Endodermal cell (in vitro differentiated cells): Measurements from ENCODE around the gene RASSF7. TPM values are rescaled to one million over a fixed set of nuclear protein-coding genes. Genes with fewer than 3 reads are reported as not detected.

Experiments used
- DNase-seq: peaks from one replicate; pipeline ENCODE4 v3.0.0-alpha.2; 2017
- H3K27ac ChIP-seq: 2 replicates; pipeline ENCODE4 v1.5.1; 2013; ENCODE audit warnings: mild to moderate bottlenecking, low read depth, low read length, moderate library complexity
- H3K27me3 ChIP-seq: 2 replicates; pipeline ENCODE4 v1.6.1; 2013; ENCODE audit warnings: mild to moderate bottlenecking, low read length, moderate library complexity; ENCODE audit not compliant: insufficient read depth, control insufficient read depth, poor library complexity, severe bottlenecking
- H3K36me3 ChIP-seq: 2 replicates; pipeline ENCODE4 v1.7.0; 2013; ENCODE audit warnings: mild to moderate bottlenecking, low read length, moderate library complexity; ENCODE audit not compliant: control insufficient read depth, insufficient read depth
- H3K4me1 ChIP-seq: one replicate; pipeline ENCODE4 v1.7.0; 2013; ENCODE audit warnings: low read length; ENCODE audit not compliant: control insufficient read depth, insufficient read depth
- H3K4me3 ChIP-seq: 2 replicates; pipeline ENCODE4 v1.5.1; 2013; ENCODE audit warnings: mild to moderate bottlenecking, low read length, moderate library complexity
- H3K9ac ChIP-seq: 2 replicates; pipeline ENCODE4 v1.6.1; 2013; ENCODE audit warnings: mild to moderate bottlenecking, low read length, moderate library complexity; ENCODE audit not compliant: poor library complexity, severe bottlenecking; ENCODE audit errors: extremely low read depth
- H3K9me3 ChIP-seq: 2 replicates; pipeline ENCODE4 v1.6.1; 2013; ENCODE audit warnings: mild to moderate bottlenecking, low read length, moderate library complexity; ENCODE audit not compliant: control insufficient read depth
- H3K27ac Mint-ChIP-seq: 2 replicates; pipeline ENCODE4 v1.8.0; 2020; ENCODE audit warnings: mixed read lengths
- H3K27me3 Mint-ChIP-seq: 2 replicates; pipeline ENCODE4 v1.8.0; 2021; ENCODE audit warnings: mild to moderate bottlenecking, mixed read lengths; ENCODE audit not compliant: insufficient read depth
- H3K36me3 Mint-ChIP-seq: 2 replicates; pipeline ENCODE4 v1.8.0; 2020; ENCODE audit warnings: low read depth, mixed read lengths
- H3K4me1 Mint-ChIP-seq: 2 replicates; pipeline ENCODE4 v1.8.0; 2020; ENCODE audit warnings: mixed read lengths
- H3K4me3 Mint-ChIP-seq: 2 replicates; pipeline ENCODE4 v1.8.0; 2020; ENCODE audit warnings: mild to moderate bottlenecking, moderate library complexity, mixed read lengths
- H3K9me3 Mint-ChIP-seq: 2 replicates; pipeline ENCODE4 v1.8.0; 2020; ENCODE audit warnings: mild to moderate bottlenecking, mixed read lengths
- CTCF ChIP-seq: fragments of 200-600 bp; sonication (generic); conservative IDR thresholded peaks from 2 replicates; pipeline ENCODE4 v1.5.0; 2021; ENCODE audit warnings: antibody characterized with exemption, mild to moderate bottlenecking
- WGBS, 2 experiments: methylation state at CpG; one replicate each; pipeline versions ENCODE4 v1.1.5 to v1.1.7; 2013; ENCODE audit warnings: missing lambda C conversion rate in 2 of 2, mixed read lengths in 1 of 2; ENCODE audit not compliant: insufficient coverage in 1 of 2, insufficient read length in 1 of 2; 5-methylcytosine and 5-hydroxymethylcytosine counted together
- total RNA-seq, 2 donors: library from RNA; stranded (reverse); fragmentation: NEBNext Ultra II Directional in 1 of 2; extraction: Animal tissue kit (Norgen Biotek cat#: 25700) in 1 of 2; gene quantifications; 2 replicates in 1 of 2; 3 replicates in 1 of 2; pipeline ENCODE4 v1.2.1, GENCODE V29; 2021

RASSF7 gene
- total RNA-seq, 2 donors from 2014 or later = 34.2 to 36.3 TPM

- Mint-ChIP-seq H3K27ac (no peak overlapping the region), H3K4me1 (no peaks in the 10 kb centered on the region)
Measured at GRCh38 chr11:518463-519202, 42.1 kb upstream of the RASSF7 start.

GRCh38 chr11:520428-521176 lies 40.2 kb upstream of the RASSF7 start:
- Mint-ChIP-seq H3K27me3 (peaks cover 4% of the 10 kb centered on the region), H3K4me1 (no peaks in the 10 kb centered on the region), H3K4me3 (no peak overlapping the region), H3K27ac (no peak overlapping the region), H3K36me3 (peaks cover 16% of the 10 kb centered on the region), H3K9me3 (peaks cover 40% of the 10 kb centered on the region)
- no peak for DNase-seq
- WGBS, 2 experiments = 92 to 96% methylated on average over 35 to 39 of the region's 39 CpGs
- no peak overlapping the region for H3K4me3 ChIP-seq
- H3K9ac ChIP-seq = no peak overlapping the region
- peak; percentile 52 for TF ChIP-seq CTCF
- H3K27ac ChIP-seq = no peak overlapping the region
- H3K9me3 ChIP-seq = peaks cover 15% of the 10 kb centered on the region
- H3K4me1 ChIP-seq = no peaks in the 10 kb centered on the region
- H3K36me3 ChIP-seq = no peaks in the 10 kb centered on the region
- H3K27me3 ChIP-seq = no peaks in the 10 kb centered on the region

More at GRCh38 chr11:518463-519202, 42.1 kb upstream of the RASSF7 start:
- Histone ChIP-seq H3K9me3 (peaks cover 15% of the 10 kb centered on the region), H3K9ac (no peak overlapping the region), H3K27ac (no peak overlapping the region), H3K27me3 (no peaks in the 10 kb centered on the region), H3K4me1 (no peaks in the 10 kb centered on the region), H3K36me3 (peaks cover 10% of the 10 kb centered on the region), H3K4me3 (peak overlapping the region; percentile 56)
- peaks cover 28% of the 10 kb centered on the region for H3K36me3 Mint-ChIP-seq
- DNase-seq = peak; percentile 92
- peaks cover 4% of the 10 kb centered on the region for H3K27me3 Mint-ChIP-seq
- no peak overlapping the region for H3K4me3 Mint-ChIP-seq
- peaks cover 37% of the 10 kb centered on the region for H3K9me3 Mint-ChIP-seq
- peak; percentile 100 for TF ChIP-seq CTCF
- 35 to 58% methylated on average over 38 to 74 of the region's 74 CpGs for WGBS, 2 experiments

- Histone ChIP-seq H3K9me3 (peaks cover 11% of the 10 kb centered on the region), H3K27ac (no peak overlapping the region), H3K4me1 (no peaks in the 10 kb centered on the region), H3K4me3 (no peak overlapping the region), H3K27me3 (no peaks in the 10 kb centered on the region), H3K9ac (no peak overlapping the region), H3K36me3 (no peaks in the 10 kb centered on the region)
- Mint-ChIP-seq H3K9me3 (peaks cover 35% of the 10 kb centered on the region), H3K27me3 (peaks cover 4% of the 10 kb centered on the region), H3K4me1 (no peaks in the 10 kb centered on the region), H3K36me3 (peaks cover 11% of the 10 kb centered on the region), H3K27ac (no peak overlapping the region), H3K4me3 (no peak overlapping the region)
- DNase-seq = no peak
- no peak for TF ChIP-seq CTCF
- 91 to 98% methylated on average over 7 to 10 of the region's 10 CpGs for WGBS, 2 experiments
Measured at GRCh38 chr11:521177-521688, 39.5 kb upstream of the RASSF7 start.
